ENCODE data around the gene DIPK1A.

Gene DIPK1A

GRCh38 chr1:92953491-92953890 lies 7.8 kb downstream of the DIPK1A start:
- DNase-seq (ENCODE audit: low read depth, low spot score), result no peak

- DNase-seq (ENCODE audit: low read depth, low spot score), result no peak
These were observed 8.5 kb downstream of the DIPK1A start for GRCh38 chr1:92952714-92953113.

GRCh38 chr1:92951141-92951582 lies 10.1 kb downstream of the DIPK1A start:
- no peak for DNase-seq (ENCODE audit: low read depth, low spot score)

GRCh38 chr1:92949937-92950817 lies 11.1 kb downstream of the DIPK1A start:
- no peak for DNase-seq (ENCODE audit: low read depth, low spot score)

- DNase-seq (ENCODE audit: low read depth, low spot score), result no peak
These were observed 13.2 kb downstream of the DIPK1A start for GRCh38 chr1:92948071-92948470.

- DNase-seq (ENCODE audit: low read depth, low spot score), result no peak
These were observed 15.5 kb downstream of the DIPK1A start for GRCh38 chr1:92945748-92946270.

- no peak for DNase-seq (ENCODE audit: low read depth, low spot score)
These were observed 16.1 kb downstream of the DIPK1A start for GRCh38 chr1:92944901-92945747.

GRCh38 chr1:92943502-92943847 lies 17.8 kb downstream of the DIPK1A start:
- no peak for DNase-seq (ENCODE audit: low read depth, low spot score)

- DNase-seq (ENCODE audit: low read depth, low spot score), result no peak
These were observed 20.7 kb downstream of the DIPK1A start for GRCh38 chr1:92940541-92940940.

- DNase-seq (ENCODE audit: low read depth, low spot score), result no peak
These were observed 23.5 kb downstream of the DIPK1A start for GRCh38 chr1:92937731-92938130.

- no peak for DNase-seq (ENCODE audit: low read depth, low spot score)
These were observed 24.4 kb downstream of the DIPK1A start for GRCh38 chr1:92936865-92937264.

GRCh38 chr1:92934395-92935378 lies 26.6 kb downstream of the DIPK1A start:
- peak; percentile 41 for DNase-seq (ENCODE audit: low read depth, low spot score)

GRCh38 chr1:92933459-92933858 lies 27.8 kb downstream of the DIPK1A start:
- DNase-seq (ENCODE audit: low read depth, low spot score), result no peak

- DNase-seq (ENCODE audit: low read depth, low spot score), result no peak
These were observed 29.6 kb downstream of the DIPK1A start for GRCh38 chr1:92931691-92932090.

- no peak for DNase-seq (ENCODE audit: low read depth, low spot score)
These were observed 31.8 kb downstream of the DIPK1A start for GRCh38 chr1:92929461-92929860.

GRCh38 chr1:92927870-92928269 lies 33.4 kb downstream of the DIPK1A start:
- no peak for DNase-seq (ENCODE audit: low read depth, low spot score)

GRCh38 chr1:92926873-92927272 lies 34.4 kb downstream of the DIPK1A start:
- DNase-seq (ENCODE audit: low read depth, low spot score), result no peak

- DNase-seq (ENCODE audit: low read depth, low spot score), result no peak
These were observed 36.8 kb downstream of the DIPK1A start for GRCh38 chr1:92924501-92924900.

- no peak for DNase-seq (ENCODE audit: low read depth, low spot score)
These were observed 37.6 kb downstream of the DIPK1A start for GRCh38 chr1:92923664-92924063.

- no peak for DNase-seq (ENCODE audit: low read depth, low spot score)
These were observed 38.8 kb downstream of the DIPK1A start for GRCh38 chr1:92922356-92923035.

Data from smooth muscle cell of the brain vasculature (primary cell).